ENCODE data around the gene TMEM154. TPM values are rescaled to one million over a fixed set of nuclear protein-coding genes. Genes with fewer than 3 reads are reported as not detected.

The TMEM154 gene
- total RNA-seq, 2 experiments from 2014 or later = 12.2 to 17.5 TPM

DNA sequence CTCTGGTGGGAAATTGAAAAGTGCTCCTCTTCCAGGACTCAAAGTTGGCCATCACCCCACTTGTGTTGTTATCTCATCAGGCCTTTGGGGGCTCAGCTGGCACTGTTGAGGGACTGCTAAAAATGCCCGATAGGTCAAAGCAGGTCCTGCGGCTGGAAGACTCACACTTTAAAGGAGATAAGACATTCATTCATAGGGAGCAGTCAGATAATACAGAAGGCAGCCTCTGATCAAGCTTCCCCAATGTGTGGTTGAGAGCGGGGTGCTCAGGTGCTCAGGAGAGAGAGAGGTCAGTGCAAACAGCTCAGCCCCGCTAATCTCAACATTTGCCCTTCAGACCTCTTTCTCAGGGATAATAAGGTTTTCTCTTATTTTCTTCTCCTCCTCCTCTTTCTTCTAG is 70.3 kb downstream of the TMEM154 start:
- H3K36me3 Mint-ChIP-seq (ENCODE audit: low read depth) = no peaks in the 10 kb centered on the region
- POLR2A ChIA-PET = no interaction called here
- ATAC-seq = no peak

GRCh38 chr4:152607178-152607577 is 72.6 kb downstream of the TMEM154 start:
- Mint-ChIP-seq H3K9me3 (no peaks in the 10 kb centered on the region), H3K27me3 (no peaks in the 10 kb centered on the region), H3K27ac (no peak overlapping the region), H3K4me1 (ENCODE audit: low read depth) (no peaks in the 10 kb centered on the region), H3K36me3 (ENCODE audit: low read depth) (no peaks in the 10 kb centered on the region), H3K4me3 (no peak overlapping the region)
- no peak for DNase-seq
- CTCF ChIA-PET = no interaction called here
- TF ChIP-seq, protein P1, sequence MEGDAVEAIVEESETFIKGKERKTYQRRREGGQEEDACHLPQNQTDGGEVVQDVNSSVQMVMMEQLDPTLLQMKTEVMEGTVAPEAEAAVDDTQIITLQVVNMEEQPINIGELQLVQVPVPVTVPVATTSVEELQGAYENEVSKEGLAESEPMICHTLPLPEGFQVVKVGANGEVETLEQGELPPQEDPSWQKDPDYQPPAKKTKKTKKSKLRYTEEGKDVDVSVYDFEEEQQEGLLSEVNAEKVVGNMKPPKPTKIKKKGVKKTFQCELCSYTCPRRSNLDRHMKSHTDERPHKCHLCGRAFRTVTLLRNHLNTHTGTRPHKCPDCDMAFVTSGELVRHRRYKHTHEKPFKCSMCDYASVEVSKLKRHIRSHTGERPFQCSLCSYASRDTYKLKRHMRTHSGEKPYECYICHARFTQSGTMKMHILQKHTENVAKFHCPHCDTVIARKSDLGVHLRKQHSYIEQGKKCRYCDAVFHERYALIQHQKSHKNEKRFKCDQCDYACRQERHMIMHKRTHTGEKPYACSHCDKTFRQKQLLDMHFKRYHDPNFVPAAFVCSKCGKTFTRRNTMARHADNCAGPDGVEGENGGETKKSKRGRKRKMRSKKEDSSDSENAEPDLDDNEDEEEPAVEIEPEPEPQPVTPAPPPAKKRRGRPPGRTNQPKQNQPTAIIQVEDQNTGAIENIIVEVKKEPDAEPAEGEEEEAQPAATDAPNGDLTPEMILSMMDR (IDR thresholded peaks at IDR 0.05) = no peak
- intact Hi-C loops (cut with micrococcal nuclease) = no loop called here
- POLR2A ChIA-PET = no interaction called here
- ATAC-seq = no peak

More for the DNA sequence above, 70.3 kb downstream of the TMEM154 start:
- Mint-ChIP-seq H3K27ac (no peak overlapping the region), H3K27me3 (peaks cover 7% of the 10 kb centered on the region), H3K4me1 (ENCODE audit: low read depth) (no peaks in the 10 kb centered on the region), H3K4me3 (no peak overlapping the region), H3K9me3 (no peaks in the 10 kb centered on the region)
- intact Hi-C loops (cut with micrococcal nuclease) = no loop called here
- CTCF ChIA-PET = interaction anchor here (1.1 to 3.2 kb wide), 2 partner anchors 11 to 108 kb away, joined by 3 to 16 read pairs; no protein-coding TSS in a partner anchor
- DNase-seq = no peak
- TF ChIP-seq, protein P1 (IDR thresholded peaks at IDR 0.05) = no peak

DNA sequence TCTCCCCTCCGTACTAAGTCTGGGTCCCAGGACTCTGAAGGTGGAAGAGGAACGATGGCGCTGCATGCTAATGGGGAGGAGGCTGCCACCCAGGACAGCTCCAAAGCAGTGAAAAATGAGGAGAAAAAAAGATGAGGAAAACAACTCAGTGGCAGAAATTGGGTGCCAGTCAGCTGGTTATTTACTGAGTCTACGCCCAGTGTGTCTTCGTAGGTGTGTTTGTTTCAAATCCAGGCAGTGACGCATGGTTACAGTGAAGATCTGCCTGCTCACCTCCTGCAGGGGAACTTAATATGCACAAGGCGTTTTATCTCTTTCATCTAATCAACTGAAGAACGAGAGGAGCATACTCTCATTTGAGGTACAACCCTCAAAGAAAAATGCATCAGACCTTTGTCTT is 73.0 kb downstream of the TMEM154 start:
- ChIA-PET CTCF (no interaction called here), POLR2A (interaction anchor here (0.7 kb wide), 2 partner anchors 15 to 98 kb away, joined by 3 to 4 read pairs; no protein-coding TSS in a partner anchor)
- no peaks in the 10 kb centered on the region for H3K27me3 Mint-ChIP-seq
- no peak overlapping the region for H3K27ac Mint-ChIP-seq
- ATAC-seq (no peak), DNase-seq (no peak)
- no peaks in the 10 kb centered on the region for H3K36me3 Mint-ChIP-seq (ENCODE audit: low read depth)
- H3K9me3 Mint-ChIP-seq = no peaks in the 10 kb centered on the region
- no peak overlapping the region for H3K4me3 Mint-ChIP-seq
- intact Hi-C loops (cut with micrococcal nuclease) = no loop called here
- TF ChIP-seq, protein P1 (IDR thresholded peaks at IDR 0.05) = no peak
- no peaks in the 10 kb centered on the region for H3K4me1 Mint-ChIP-seq (ENCODE audit: low read depth)

DNA sequence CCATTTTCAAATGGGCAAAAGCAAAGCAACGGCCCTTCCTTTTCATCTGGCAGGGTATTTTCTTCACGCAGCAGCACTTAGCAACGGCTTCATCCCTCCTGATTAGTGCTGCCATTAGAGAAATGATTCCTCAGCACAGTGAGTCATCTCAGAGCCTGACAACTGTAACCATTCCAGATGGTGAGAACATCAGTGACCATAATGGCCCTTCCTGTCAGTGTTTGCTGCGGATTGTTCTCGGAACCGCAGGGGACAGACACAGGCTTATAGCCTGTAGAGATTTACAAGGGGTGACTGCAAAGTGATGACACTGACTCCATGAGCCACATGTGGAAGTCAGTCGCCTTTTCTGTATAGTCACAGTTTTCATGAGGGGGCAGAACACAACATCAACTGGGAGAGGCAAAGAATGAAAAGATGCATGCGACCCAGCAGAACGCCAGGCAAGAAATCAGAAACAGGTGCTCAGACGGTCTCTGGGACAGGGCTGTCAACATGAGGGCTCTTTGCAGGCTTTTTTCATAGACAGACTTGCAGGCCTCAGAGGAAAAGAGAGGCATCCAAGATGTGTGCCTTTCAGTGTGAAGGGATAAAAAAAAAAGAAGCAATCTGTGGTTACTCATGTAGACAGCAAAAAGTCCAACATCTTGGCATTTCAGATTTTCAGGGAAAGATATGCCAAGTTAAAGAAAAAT is 74.0 kb downstream of the TMEM154 start:
- no peaks in the 10 kb centered on the region for H3K27me3 Mint-ChIP-seq
- intact Hi-C loops (cut with micrococcal nuclease) = no loop called here

DNA sequence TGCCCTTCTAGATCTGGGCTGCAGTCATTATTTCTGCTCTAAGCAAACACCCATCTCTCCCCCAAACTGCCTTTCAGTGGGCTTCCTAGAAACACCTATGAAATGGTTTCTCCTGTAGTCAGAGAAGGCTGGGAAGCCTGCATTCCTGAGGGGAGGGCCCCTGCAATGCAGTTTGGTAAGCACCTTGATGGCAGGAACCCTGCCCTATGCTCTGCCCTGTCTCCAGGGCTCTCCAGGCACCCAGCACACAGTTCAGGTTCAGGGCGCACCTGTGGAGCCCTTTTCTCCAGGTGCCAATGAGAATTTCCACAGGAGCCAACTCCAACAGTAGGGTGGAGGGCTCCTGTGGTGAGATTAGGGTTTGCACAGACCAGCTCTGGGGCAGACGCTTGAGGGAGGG is 74.8 kb downstream of the TMEM154 start:
- POLR2A ChIA-PET = no interaction called here
- Mint-ChIP-seq H3K27ac (no peak overlapping the region), H3K4me3 (no peak overlapping the region), H3K4me1 (ENCODE audit: low read depth) (no peaks in the 10 kb centered on the region), H3K27me3 (no peaks in the 10 kb centered on the region), H3K9me3 (no peaks in the 10 kb centered on the region), H3K36me3 (ENCODE audit: low read depth) (no peaks in the 10 kb centered on the region)
- DNase-seq (no peak), ATAC-seq (no peak)
- CTCF ChIA-PET = no interaction called here
- TF ChIP-seq, protein P1 (IDR thresholded peaks at IDR 0.05) = no peak
- intact Hi-C loops (cut with micrococcal nuclease) = no loop called here

More for the DNA sequence above, 74.0 kb downstream of the TMEM154 start:
- TF ChIP-seq, protein P1 (IDR thresholded peaks at IDR 0.05) = no peak
- Mint-ChIP-seq H3K4me3 (no peak overlapping the region), H3K27ac (no peak overlapping the region), H3K9me3 (no peaks in the 10 kb centered on the region), H3K4me1 (ENCODE audit: low read depth) (no peaks in the 10 kb centered on the region), H3K36me3 (ENCODE audit: low read depth) (no peaks in the 10 kb centered on the region)
- DNase-seq (no peak), ATAC-seq (no peak)
- ChIA-PET POLR2A (interaction anchor here (0.7 kb wide), 2 partner anchors 16 to 97 kb away, joined by 3 to 4 read pairs; no protein-coding TSS in a partner anchor), CTCF (no interaction called here)

All from activated CD8-positive, alpha-beta T cell treated with anti-CD3 and anti-CD28 coated beads for 36 hours (primary cell).